Measurements from ENCODE around the gene ANKDD1B.
"Not testable (repeated sequence)": the region's sequence is repeated elsewhere in the genome, so short reads cannot be mapped to it uniquely, and the experiment has no call there.

The ANKDD1B gene

DNA sequence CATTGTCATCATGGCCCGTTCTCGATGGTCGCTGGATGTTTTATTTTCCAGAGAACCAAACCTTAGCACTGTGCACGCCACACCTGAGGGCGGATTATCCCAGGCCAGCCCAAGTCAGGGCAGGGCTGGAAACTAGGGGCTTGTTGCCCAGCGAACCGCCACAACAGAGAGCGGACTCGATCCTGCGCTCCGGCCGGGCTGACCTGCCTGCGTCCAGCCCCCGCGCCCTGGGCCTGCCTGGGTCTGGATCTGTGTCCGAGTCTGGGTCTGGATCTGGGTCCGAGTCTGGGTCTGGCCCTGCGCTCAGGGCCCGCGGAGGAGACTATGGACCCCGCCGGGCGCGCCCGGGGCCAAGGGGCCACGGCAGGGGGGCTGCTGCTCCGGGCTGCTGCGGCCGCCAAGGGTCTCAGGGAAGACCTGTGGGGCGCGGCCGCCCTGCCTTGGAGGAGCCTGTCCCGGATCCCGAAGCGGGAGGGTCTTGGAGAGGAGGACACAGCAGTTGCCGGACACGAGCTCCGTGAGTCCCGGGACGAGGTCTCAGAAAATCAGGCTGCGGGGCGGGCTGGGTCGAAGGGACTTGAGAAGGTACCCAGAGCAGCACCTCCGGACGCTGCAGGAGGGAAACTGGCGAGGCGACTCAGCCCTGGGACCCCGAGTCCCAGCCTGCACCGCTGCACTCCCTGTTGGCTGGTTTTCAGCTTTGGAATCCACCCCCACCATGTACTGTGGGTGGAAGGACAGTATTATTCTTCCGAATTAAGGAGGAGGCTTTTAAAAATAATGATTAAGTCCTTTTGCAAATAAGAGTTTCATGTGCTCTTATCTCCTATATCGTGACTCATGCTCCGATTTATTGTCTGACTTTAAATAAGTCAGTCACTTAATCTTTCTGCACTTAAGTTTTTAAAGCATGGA lies at the start of gene ANKDD1B:
TSS of gene ANKDD1B (plus strand) at position 143 of the 915 bp plus-strand sequence. CDS start at position 325, 182 bp downstream.
- no peak for DNase-seq

DNA sequence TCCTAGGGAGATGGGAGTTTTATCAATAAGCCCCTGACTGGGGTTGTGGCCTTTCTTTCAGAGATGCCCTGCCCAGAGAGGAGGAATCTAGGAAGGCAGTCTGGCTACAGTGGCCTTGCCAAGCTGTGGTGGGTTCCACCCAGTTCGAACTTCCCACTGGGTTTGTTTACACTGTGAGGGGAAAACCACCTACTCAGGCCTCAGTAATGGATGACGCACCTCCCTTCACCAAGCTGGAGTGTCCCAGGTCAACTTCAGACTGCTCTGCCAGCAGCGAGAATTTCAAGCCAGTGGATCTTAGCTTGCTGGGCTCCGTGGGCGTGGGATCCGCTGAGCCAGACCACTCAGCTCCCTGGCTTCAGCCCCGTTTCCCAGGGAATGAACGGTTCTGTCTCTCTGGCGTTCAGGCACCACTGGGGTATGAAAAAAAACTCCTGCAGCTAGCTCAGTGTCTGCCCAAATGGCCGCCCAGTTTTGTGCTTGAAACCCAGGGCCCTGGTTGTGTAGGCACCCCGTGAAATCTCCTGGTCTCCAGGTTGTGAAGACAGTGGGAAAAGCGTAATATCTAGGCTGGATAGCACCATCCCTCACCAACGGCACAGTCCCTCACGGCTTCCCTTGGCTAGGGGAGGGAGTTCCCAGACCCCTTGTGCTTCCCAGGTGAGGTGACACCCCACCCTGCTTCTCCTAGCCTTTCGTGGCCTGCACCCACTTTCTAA lies 45.1 kb upstream of the ANKDD1B start:
- not testable (repeated sequence) for DNase-seq

DNA sequence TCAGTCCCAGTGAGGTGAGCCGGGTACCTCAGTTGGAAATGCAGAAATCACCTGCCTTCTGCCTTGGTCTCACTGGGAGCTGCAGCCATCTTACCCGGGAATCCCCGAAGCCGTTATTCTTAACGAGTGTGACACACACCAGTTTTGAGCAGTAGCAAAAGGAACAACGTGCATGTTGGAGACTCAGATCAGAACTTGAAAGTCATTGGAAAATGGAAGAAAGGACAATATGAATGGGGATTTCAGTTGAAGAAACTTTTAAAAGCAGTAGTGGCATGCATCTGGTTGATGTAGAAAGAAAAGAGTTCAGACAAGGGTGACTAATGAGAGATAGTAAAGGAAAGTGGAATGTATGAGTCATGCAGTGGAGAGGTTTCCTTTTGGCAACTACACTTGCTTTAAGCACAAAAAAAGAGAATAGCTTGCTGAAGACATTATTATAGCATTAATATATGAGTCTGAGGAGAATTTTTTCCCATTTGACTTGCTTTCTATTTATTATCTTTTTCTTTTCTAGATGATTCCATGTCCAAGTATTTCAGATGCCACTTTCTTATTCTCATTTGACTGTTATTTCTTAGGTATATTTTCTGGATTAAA lies 44.4 kb upstream of the ANKDD1B start:
- DNase-seq, result no peak

DNA sequence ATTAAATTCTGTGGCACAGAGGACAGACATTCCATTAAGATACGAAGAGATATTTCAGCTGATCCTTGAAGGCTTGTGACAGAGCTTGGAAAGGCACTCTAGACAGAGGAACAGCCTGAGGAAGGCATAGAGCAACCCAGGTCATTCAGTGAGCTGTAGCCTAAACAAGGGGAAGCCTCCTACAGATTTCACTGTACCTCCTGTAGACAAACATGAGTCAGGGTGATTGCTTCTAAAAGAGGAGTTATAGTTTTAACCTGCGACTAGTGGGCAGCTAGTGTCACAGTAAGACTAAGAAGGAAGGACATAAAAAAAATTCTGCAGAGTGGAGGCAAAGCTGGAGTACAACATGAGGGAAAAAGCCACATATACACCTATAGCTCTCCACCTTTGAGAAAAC lies 43.5 kb upstream of the ANKDD1B start:
- DNase-seq, result no peak

DNA sequence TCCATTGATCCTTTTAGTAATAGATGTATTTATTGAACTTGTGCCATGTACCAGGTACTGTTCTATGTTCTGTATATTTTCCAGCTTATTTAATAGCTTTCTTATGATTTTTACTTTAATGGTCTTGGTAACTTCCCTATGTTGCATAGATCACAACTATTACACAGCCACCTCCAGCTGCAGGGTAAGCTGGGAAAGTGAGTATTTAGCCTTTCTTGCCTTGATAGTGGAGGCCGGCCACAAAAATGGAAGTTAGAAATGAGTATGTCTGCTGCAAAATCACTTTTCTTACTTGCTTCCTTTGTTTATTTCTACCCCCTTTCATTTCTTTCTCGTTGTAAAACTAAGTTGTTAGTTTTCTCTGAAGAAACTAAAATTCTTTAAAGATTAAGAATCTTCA lies 43.1 kb upstream of the ANKDD1B start:
- DNase-seq, result no peak

DNA sequence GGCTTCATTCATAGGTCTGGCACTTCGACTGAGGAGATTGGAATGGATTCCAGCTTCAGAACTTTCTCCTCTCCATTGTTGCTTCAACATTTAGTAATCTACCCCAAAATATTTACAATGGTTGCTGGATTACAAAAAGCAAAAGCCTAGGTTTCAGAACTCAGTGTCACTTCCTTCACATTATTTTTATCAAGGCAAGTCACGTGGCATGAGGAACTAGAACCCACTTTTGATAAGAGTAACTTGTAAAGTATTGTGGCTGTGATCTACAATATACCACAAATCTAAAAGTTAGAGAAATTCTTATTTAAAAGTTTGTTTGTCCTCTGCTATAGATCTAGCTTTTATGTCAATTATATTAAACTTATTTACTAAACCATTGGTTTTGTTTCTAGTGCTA lies 39.7 kb upstream of the ANKDD1B start:
- no peak for DNase-seq

DNA sequence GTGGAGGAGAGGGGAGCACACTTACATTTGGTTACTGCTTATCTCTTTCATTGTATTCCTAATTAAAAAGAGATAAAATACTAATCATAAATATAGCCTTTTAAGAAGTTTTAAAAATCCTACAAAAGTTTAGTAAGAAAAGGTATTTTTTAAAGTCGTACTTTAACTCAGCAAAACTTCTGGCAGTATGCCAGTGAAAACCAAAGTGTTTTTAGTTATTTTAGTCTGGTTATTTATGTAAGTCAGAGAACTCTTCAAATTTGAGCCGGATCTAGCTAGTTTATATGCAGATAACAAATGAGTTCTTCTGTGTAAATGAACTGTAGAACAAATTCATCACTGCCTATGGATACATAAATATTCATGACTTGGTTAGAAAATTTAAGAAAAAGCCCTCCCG lies 36.5 kb upstream of the ANKDD1B start:
- no peak for DNase-seq

DNA sequence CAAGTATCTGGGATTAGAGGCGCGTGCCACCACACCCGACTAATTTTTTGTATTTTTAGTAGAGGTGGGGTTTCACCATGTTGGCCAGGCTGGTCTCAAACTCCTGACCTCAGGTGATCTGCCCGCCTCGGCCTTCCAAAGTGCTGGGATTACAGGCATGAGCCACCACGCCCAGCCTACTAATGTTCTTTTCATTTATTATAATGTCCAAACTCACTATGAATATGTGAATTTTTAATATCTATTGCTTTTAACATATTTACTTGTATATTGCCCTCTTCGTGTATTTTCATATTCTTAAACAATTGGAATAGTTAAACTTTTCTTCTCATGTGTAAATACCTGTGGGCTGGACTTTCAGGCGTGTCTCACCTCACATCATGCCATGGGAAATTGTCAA lies 33.0 kb upstream of the ANKDD1B start:
- DNase-seq, result not testable (repeated sequence)

DNA sequence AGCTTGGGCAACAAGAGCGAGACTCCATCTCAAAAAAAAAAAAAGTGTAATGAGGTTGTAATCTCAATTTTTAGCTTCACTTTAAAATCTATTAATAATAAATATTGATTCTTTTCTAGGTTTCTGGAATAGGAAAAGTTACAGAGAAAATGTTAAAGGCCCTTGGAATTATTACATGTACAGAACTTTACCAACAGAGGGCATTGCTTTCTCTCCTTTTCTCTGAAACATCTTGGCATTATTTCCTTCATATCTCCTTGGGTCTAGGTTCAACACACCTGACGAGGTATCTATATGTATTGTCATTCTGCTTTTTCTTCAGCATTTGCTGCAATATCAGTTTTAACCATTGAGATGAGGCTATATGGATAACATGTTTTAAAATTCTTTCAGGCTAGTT lies 26.6 kb upstream of the ANKDD1B start:
- no peak for DNase-seq

DNA sequence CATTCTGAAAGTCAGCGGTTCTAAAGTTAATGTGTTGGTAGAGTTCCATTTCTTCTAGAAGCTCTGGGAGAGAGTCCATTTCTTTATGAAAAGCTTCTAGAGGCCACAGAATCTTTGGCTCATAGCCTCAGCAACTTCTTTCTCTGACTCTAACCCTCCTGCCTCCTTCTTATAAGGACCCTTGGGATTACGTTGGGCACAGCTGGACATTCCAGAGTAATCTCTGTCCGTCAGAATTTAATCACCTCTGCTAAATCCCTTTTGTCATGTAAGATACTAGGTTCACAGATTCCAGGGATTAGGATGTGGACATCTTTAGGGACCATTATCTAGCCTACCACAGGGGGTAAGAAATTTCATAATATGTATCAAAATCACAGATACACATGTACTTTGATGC lies 22.6 kb upstream of the ANKDD1B start:
- no peak for DNase-seq

DNA sequence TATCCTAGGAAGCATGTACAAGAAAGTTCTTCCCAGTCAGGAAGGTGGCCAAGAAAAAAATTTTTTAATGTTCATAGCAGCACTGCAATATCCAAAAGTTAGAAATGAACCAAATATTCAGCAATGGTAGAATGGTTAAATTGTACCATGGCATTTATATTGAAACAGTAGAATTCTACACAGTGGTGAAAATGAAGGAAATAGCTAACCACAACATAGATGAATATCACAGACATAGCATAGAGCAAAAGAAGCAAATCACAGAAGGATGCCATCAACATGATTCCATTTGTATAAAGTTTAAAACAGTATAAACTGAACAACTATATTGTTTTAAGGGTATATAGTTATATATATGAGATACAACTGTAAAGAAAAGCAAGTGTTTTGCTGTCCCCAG lies 10.7 kb upstream of the ANKDD1B start:
- no peak for DNase-seq

DNA sequence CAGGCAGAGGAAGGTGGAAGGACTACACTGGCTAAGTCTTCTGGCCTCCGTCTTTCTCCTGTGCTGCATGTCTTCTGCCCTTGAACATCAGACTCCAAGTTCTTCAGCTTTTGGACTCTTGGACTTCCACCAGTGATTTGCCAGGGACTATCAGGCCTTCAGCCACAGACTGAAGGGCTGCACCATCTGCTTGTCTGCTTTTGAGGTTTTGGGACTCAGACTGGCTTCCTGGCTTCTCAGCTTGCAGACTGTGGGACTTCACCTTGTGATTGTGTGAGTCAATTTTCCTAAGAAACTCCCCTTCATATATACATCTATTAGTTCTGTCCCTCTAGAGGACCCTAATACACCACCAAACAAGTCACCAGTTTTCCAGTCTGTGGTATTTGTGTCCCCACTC lies 9.7 kb upstream of the ANKDD1B start:
- DNase-seq, result no peak

DNA sequence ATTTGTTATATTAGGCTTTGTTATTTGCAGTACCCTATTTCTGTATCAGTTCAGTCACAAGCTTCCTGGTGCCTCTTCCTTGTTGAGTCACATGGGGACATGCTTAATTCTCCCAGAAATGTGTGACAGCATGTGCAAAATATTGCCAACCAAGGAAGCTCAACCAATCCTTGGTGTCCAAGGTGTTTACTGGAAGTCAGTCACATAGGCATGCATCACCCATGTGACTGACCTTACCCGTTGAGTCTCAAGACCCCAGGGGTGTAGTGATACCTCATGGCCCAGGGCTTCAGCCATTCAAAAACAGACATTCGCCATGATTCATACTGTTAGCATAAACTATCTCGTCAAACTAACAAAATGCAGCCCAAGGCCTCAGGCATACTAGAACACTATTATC lies 9.3 kb upstream of the ANKDD1B start:
- no peak for DNase-seq

DNA sequence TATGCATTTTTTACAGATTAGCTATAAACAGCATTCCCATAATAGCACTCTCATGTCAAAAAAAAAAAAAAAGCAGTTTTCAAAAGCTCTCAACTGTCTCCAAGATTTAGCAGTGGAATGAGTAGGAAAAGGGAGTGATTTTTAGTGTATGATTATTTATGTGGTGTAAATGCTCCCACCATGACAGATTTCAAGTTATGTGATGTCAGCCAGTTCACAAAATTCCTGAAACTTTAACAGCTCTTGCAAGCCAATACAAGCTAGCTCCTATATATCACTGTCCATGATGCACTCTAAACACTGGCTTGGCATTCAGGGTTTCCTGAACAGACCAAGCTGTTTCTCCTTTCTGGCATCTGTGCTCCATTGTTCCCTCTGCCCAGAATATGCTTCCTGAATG lies 7.9 kb upstream of the ANKDD1B start:
- DNase-seq, result no peak

DNA sequence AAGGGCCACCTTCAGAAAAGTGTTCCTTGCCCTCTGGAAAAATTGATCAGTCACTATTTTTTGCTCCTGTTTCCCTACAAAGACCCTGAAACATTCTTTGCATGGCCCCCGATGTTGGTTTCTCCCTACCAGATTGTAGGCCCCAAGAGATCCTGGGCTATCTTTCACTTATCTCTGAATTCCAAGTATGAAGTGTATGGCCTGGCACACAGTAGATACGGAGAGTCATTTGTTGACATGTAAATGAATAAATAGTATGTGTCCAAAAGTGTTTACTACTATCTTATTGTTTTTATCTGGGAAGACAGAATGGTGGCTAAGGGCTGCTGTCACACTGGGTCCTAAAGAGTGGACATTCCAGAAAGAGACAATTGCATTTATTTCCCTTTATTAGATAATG lies 7.4 kb upstream of the ANKDD1B start:
- no peak for DNase-seq

DNA sequence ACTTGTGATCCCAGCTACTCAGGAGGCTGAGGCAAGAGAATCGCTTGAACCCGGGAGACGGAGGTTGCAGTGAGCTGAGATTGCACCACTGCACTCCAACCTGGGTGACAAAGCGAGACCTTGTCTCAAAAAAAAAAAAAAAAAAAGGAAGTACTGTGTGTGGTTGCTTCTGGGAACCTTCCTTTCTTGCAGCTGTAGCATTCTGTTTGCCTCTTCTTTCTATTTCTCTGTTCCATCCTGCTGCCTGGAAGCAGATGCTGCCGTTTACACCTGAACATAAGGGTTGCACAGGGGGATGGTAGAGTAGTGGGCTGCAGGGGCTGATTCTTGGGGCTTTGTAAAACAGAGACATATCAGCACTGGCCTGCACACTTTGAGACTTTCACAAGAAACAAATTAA lies 3.9 kb upstream of the ANKDD1B start:
- DNase-seq, result not testable (repeated sequence)

DNA sequence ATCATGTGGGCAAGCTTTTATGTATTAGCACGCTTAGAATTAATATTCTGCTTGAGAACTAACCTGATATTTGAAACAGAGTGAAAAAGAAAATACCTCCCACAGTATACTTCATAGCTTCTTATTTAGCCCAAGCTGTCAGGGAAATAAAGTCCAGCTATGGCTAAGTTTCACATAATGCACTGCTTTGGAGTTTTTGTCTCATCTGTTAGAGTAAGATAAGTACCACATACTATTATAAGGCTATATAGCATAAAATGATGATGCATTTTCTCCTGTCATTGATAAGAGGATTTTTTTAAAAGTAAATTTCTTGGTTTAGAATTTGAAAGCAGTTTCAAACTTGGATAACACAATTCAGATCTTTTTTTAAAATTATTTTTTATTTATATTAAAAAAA lies 2.4 kb upstream of the ANKDD1B start:
- DNase-seq, result no peak

DNA sequence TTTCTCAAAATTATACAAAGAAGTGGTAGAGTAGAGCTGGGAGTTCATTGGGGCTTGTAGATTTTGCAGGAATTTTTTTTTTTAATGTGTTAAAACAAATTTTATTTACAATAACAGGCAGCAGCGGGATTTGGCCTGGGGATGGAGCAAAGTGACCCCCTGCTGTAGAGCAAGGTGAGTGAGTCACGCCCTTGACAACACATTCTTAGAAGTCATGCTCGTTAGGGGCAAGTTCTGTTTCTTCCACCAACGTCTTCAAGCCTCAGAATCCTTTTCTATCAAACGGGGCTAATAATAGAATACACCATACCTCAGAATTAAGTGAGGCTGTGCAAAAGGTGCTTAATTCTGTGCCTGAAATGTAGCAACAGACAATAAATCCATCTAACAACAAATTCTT lies 1.1 kb upstream of the ANKDD1B start:
- DNase-seq, result no peak

DNA sequence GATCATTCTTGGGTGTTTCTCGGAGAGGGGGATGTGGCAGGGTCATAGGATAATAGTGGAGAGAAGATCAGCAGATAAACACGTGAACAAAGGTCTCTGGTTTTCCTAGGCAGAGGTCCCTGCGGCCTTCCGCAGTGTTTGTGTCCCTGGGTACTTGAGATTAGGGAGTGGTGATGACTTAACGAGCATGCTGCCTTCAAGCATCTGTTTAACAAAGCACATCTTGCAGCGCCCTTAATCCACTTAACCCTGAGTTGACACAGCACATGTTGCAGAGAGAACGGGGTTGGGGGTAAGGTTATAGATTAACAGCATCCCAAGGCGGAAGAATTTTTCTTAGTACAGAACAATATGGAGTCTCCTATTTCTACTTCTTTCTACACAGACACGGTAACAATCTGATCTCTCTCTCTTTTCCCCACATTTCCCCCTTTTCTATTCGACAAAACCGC lies 368 bp upstream of the ANKDD1B start:
- not testable (repeated sequence) for DNase-seq

DNA sequence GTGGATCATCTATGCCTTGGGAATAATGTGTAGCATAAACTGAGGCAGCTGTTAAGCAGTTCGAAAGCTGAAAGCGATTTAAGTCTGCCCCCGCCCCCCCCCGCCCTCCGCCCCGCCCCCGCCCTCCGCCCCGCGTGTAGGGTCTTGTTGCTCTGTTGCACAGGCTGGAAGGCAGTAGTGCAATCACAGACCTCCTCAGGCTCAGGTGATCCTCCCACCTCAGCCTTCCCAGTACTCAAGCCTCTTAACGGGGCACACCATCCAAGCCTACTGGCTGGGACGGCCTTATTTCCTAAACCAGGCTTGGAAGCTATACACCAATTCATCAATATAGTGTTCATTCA lies 945 bp downstream of the ANKDD1B start:
- no peak for DNase-seq

DNA sequence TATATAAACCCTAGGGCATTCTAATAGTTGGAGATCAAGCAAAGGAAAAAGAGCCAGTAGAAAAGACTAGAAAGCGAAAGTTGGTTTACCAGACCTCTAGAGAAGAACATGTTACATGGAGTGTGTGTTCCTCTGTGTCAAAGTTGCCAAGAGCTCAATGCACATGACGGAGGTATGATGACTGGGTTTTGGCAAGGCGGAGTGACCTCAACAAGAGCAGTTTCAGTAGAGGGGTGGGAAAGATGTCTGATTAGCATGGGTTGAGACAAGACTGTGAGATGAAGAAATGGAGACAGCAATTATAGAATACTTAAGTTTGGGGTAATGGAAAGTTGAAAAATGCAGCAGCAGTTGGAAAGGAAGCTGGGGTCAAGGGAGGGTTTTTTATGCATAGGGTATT lies 1.6 kb downstream of the ANKDD1B start:
- DNase-seq, result no peak

DNA sequence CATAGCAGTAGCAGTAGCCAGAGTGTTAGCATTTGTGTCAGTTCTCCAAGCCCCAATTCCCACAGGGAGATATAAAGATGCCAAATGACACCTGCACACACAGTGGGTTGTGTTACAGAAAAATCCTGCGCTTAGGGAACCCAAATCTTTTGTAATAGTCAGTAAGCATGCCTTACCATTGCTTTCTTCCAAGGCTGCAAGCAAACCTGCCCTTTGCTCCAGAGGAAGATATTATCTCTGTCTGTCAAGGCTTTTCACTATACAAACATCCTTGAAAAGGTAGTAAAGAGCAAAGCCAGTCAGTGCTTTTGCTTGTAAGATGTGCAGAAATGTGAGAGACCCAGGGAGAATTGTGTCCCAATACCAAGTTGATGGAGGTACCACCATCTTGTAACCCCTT lies 2.9 kb downstream of the ANKDD1B start:
- no peak for DNase-seq

DNA sequence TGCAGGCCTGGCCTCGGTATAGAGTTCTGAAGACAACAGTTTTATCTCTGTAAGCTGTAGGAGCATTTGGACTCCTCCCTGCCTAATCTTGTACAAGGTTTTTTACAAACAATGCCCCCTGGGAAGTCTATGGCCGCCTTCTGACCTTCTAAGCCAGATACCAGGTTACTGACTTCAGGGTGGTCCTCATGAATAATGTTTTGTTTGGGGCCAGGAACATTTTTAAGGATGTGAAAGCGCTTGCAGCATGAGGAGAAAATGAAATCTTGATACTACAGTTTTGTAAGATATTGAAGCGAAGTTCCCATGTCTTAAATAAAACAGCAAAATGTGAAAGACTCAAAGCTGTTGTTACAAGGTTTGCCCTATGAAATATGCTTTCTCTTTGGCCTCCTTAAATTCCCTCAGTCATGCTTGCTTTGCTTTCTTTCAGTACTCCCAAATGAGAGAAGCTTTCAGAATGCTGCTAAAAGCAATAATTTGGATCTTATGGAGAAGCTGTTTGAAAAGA lies 5.2 kb downstream of the ANKDD1B start:
- DNase-seq, result no peak
